Measurements from ENCODE around the gene CSAG1.
A peak's percentile ranks its signal among the peaks of the same experiment; 100 is the strongest.
"Not testable (repeated sequence)": the region's sequence is repeated elsewhere in the genome, so short reads cannot be mapped to it uniquely, and the experiment has no call there.

CSAG1 gene, protein sequence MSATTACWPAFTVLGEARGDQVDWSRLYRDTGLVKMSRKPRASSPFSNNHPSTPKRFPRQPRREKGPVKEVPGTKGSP

DNA sequence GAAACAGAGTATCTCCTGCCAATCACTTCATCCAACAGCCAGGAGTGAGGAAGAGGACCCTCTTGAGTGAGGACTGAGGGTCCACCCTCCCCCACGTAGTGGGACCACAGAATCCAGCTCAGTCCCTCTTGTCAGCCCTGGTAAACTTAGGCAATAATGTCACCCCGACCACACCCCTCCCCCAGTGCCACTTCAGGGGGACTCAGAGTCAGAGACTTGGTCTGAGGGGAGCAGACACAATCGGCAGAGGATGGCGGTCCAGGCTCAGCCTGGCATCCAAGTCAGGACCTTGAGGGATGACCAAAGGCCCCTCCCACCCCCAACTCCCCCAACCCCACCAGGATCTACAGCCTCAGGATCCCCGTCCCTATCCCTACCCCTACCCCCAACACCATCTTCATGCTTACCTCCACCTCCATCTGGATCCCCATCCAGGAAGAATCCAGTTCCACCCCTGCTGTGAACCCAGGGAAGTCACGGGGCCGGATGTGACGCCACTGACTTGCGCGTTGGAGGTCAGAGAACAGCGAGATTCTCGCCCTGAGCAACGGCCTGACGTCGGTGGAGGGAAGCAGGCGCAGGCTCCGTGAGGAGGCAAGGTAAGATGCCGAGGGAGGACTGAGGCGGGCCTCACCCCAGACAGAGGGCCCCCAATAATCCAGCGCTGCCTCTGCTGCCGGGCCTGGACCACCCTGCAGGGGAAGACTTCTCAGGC, at the start of gene CSAG1, which contains the start of gene MAGEA12:
TSS of gene CSAG1 (minus strand) at position 461 of the 715 bp plus-strand sequence. CDS start 1,261 bp downstream, outside the sequence.
TSS of gene MAGEA12 (plus strand) at position 497 of the 715 bp plus-strand sequence. CDS start 2,405 bp downstream, outside the sequence.
- H3K4me3 ChIP-seq = no peak within 1 kb of the TSS
- no peak within 1 kb of the TSS for H3K27ac ChIP-seq
- TF ChIP-seq, protein P1, sequence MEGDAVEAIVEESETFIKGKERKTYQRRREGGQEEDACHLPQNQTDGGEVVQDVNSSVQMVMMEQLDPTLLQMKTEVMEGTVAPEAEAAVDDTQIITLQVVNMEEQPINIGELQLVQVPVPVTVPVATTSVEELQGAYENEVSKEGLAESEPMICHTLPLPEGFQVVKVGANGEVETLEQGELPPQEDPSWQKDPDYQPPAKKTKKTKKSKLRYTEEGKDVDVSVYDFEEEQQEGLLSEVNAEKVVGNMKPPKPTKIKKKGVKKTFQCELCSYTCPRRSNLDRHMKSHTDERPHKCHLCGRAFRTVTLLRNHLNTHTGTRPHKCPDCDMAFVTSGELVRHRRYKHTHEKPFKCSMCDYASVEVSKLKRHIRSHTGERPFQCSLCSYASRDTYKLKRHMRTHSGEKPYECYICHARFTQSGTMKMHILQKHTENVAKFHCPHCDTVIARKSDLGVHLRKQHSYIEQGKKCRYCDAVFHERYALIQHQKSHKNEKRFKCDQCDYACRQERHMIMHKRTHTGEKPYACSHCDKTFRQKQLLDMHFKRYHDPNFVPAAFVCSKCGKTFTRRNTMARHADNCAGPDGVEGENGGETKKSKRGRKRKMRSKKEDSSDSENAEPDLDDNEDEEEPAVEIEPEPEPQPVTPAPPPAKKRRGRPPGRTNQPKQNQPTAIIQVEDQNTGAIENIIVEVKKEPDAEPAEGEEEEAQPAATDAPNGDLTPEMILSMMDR (IDR thresholded peaks at IDR 0.05) = no peak
- peak; percentile 69 for DNase-seq (ENCODE audit: low spot score)

DNA sequence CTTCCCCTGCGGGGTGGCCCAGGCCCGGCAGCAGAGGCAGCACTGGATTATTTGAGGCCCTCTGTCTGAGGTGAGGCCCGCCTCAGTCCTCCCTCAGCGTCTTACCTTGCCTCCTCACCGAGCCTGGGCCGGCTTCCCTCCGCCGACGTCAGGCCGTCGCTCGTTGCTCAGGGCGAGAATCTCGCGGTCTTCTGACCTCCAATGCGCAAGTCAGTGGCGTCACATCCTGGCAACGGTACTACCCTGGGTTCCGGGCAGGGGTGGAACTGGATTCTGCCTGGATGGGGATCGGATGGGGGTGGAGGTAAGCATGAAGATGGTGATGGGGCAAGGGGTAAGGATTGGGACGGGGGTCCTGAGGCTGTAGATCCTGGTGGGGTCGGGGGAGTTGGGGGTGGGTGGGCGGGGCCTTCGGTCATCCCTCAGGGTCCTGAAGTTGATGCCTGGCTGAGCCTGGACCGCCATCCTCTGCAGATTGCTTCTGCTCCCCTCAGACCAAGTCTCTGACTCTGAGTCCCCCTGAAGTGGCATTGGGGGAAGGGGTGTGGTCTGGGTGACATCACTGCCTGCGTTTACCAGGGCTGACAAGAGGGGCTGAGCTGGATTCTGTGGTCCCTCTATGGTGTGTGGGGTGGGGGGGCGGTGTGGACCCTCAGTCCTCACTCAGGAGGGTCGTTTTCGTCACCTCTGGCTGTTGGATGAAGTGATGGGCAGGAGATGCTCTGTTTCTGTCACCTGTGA, 36.2 kb upstream of the CSAG1 start, which contains the start of gene MAGEA6:
TSS of gene MAGEA6 (minus strand) at position 141 of the 741 bp plus-strand sequence. CDS start 2,039 bp downstream, outside the sequence.
- H3K4me3 ChIP-seq; DNase-seq (ENCODE audit: low spot score); H3K27ac ChIP-seq: not testable (repeated sequence)

DNA sequence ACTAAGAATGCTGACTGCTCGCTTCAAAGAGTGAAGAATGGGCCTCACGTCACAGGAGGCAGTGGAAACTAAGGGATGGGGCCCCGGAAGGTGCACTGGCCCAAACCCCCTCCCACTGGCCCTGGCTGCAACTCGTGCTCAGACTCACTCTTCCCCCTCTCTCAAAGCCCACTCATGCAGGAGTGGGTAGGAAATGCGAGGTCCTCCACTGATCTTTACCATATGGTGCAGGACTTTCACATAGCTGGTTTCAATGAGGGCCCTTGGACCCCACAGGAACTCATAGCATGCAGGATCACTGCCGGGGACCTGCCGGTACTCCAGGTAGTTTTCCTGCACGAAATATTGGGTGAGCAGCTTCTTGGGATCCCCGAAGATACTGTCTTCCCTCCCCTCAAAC, 33.0 kb upstream of the CSAG1 start:
- not testable (repeated sequence) for H3K27ac ChIP-seq

DNA sequence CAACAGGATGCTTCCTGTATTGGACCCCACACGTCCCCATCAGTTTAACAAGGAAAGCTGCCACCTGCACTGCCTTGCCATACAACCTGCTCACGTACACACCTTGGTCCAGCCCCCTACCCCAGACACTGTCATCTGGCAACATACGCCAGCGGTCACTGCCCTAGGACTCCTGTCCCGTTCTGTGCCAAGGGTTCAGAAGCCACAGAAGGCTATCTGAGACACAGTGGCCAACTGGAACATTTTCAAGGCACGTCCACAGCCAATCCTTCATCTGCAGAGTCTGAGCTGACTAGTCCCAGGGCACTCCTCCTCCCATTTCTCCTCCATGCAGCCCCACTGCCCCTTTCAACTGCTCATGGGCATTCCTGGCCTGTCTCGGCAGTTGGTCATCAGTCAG, 28.1 kb upstream of the CSAG1 start:
- not testable (repeated sequence) for H3K27ac ChIP-seq; H3K4me3 ChIP-seq; DNase-seq (ENCODE audit: low spot score)

More for the DNA sequence above, 33.0 kb upstream of the CSAG1 start:
- not testable (repeated sequence) for DNase-seq (ENCODE audit: low spot score); H3K4me3 ChIP-seq

DNA sequence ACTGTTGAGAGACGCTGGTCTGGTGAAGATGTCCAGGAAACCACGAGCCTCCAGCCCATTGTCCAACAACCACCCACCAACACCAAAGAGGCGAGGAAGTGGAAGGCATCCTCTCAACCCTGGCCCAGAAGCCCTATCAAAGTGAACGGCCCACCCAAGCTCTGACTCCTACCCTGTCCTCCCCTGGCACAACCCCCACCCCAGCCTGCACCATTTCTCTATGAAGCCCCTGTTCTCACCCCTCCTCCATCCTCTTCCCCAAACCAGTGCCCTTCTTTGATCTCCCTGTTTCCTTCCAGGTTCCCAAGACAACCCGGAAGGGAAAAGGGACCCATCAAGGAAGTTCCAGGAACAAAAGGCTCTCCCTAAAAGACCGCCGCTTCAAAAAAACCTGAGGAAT, 26.0 kb upstream of the CSAG1 start:
- not testable (repeated sequence) for H3K27ac ChIP-seq; DNase-seq (ENCODE audit: low spot score); H3K4me3 ChIP-seq

DNA sequence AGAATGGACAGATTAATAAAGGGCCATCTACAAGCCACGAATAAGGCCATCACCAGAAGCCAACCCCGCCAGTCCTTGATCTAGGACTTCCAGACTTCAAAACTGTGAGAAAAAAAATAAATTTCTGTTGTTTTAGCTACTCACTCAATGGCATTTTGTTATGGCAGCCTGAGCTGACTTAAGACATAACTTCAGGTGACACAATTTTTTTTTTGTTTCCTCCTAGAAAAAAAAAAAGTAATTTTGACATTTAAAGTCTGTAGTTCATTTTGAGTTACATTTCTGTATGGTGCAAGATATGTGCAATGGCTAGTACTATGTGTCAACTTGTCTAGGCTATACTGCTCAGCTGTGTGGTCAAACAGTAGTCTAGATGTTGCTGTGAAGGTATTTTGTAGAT, 25.4 kb upstream of the CSAG1 start, which contains the start of gene CSAG3:
TSS of gene CSAG3 (plus strand) at position 301 of the 400 bp plus-strand sequence.
- not testable (repeated sequence) for DNase-seq (ENCODE audit: low spot score); H3K27ac ChIP-seq; H3K4me3 ChIP-seq

DNA sequence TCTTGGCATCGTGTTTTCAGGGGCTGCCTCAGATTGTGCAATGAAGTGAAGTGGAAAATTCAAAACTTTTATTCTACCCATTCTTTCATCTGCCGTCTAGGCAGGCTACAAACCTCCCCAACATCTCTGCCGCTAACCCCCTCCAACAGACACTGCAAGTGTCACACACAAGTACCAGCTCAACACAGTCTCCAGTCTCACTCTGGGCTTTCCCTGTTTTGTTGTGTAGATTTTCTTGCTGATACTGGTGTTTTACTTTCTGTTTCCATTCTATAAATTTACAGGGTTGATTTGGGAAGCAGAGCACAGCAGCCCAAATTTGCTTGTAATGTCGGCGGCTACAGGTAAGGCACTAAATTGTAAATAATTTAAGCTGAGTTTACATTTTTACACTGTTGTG, 21.4 kb upstream of the CSAG1 start:
- DNase-seq (ENCODE audit: low spot score); H3K4me3 ChIP-seq; H3K27ac ChIP-seq: not testable (repeated sequence)

DNA sequence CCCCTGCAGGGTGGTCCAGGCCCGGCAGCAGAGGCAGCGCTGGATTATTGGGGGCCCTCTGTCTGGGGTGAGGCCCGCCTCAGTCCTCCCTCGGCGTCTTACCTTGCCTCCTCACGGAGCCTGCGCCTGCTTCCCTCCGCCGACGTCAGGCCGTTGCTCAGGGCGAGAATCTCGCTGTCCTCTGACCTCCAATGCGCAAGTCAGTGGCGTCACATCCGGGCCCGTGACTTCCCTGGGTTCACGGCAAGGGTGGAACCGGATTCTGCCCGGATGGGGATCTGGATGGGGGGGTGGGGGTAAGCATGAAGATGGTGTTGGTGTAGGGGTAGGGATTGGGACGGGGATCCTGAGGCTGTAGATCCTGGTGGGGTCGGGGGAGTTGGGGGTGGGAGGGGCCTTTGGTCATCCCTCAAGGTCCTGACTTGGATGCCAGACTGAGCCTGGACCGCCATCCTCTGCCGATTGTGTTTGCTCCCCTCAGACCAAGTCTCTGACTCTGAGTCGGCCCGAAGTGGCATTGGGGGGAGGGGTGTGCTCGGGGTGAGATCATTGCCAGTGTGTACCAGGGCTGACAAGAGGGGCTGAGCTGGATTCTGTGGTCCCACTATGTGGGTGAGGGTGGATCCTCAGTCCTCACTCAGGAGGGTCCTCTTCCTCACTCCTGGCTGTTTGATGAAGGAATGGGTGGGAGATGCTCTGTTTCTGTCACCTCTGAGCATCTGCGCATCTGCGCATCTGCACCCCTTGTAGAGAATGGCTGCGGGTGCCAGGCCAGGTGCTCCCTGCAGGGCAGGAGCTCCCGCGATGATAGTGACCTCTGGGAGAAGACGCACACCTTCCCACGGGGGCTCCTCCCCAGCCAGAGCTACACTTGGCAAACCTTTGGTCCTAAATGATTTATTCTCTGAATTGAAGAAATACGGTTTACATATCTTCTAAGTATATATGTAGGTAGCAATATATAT, 20.4 kb upstream of the CSAG1 start, which contains the start of gene MAGEA2:
TSS of gene MAGEA2 (minus strand) at position 157 of the 965 bp plus-strand sequence. CDS start 2,479 bp downstream, outside the sequence.
- not testable (repeated sequence) for H3K4me3 ChIP-seq; H3K27ac ChIP-seq; DNase-seq (ENCODE audit: low spot score)

DNA sequence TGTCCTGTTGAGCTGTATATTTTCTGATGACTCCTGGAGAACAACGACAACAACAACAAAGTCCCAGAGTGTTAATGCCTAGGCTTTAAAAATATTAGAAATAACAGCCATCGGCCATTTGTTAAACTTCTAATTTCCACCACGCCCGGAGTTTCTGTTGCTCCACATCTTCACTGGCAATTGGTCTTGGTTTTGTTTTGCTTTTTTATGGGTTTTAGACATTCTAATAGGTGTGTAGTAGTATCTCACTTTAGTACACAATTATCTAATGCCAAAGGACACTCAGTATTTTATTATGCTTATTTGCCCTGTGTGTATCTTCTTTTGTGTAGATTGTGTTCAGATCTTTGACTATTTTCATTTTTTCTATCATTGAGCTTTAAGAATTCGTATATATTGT, 5.0 kb upstream of the CSAG1 start:
- TF ChIP-seq, protein P1 (IDR thresholded peaks at IDR 0.05) = no peak
- no peak overlapping the region for H3K4me3 ChIP-seq
- no peak overlapping the region for H3K27ac ChIP-seq
- DNase-seq (ENCODE audit: low spot score) = no peak

DNA sequence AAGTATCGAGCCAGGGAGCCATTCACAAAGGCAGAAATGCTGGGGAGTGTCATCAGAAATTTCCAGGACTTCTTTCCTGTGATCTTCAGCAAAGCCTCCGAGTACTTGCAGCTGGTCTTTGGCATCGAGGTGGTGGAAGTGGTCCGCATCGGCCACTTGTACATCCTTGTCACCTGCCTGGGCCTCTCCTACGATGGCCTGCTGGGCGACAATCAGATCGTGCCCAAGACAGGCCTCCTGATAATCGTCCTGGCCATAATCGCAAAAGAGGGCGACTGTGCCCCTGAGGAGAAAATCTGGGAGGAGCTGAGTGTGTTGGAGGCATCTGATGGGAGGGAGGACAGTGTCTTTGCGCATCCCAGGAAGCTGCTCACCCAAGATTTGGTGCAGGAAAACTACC, 3.0 kb upstream of the CSAG1 start:
- not testable (repeated sequence) for H3K4me3 ChIP-seq, H3K27ac ChIP-seq
- DNase-seq (ENCODE audit: low spot score) = peak; percentile 43

Measured in coronary artery (tissue), 2 donors.